Measurements from ENCODE around the gene ATXN2.

ATXN2 gene

DNA sequence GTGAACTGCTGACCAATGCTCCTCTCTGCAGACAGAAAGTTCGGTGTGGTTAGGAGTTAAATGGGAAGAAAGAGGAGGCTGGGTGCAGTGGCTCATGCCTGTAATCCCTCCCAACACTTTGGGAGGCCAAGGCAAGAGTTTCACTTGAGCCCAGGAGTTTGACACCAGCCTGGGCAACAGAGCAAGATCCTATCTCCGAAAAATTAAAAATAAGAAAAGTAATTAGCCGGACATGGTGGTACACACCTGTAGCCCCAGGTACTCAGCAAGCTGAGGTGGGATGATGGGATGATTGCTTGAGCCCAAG, 19.0 kb downstream of the ATXN2 start:
- Histone ChIP-seq H3K9me3 (ENCODE audit: control insufficient read depth, low read length) (no peaks in the 10 kb centered on the region), H3K4me1 (no peaks in the 10 kb centered on the region), H2AFZ (no peak overlapping the region), H3K4me3 (ENCODE audit: low read depth, low read length) (no peak overlapping the region), H3K79me2 (peaks cover 81% of the 10 kb centered on the region), H3K27ac (no peak overlapping the region), H3K4me2 (ENCODE audit: low read length) (no peak overlapping the region), H3K36me3 (ENCODE audit: control insufficient read depth, insufficient read depth, low read length) (no peaks in the 10 kb centered on the region), H3K9ac (no peak overlapping the region), H3K27me3 (ENCODE audit: control insufficient read depth, insufficient read depth, low read length) (no peaks in the 10 kb centered on the region)
- TF ChIP-seq, protein P1, sequence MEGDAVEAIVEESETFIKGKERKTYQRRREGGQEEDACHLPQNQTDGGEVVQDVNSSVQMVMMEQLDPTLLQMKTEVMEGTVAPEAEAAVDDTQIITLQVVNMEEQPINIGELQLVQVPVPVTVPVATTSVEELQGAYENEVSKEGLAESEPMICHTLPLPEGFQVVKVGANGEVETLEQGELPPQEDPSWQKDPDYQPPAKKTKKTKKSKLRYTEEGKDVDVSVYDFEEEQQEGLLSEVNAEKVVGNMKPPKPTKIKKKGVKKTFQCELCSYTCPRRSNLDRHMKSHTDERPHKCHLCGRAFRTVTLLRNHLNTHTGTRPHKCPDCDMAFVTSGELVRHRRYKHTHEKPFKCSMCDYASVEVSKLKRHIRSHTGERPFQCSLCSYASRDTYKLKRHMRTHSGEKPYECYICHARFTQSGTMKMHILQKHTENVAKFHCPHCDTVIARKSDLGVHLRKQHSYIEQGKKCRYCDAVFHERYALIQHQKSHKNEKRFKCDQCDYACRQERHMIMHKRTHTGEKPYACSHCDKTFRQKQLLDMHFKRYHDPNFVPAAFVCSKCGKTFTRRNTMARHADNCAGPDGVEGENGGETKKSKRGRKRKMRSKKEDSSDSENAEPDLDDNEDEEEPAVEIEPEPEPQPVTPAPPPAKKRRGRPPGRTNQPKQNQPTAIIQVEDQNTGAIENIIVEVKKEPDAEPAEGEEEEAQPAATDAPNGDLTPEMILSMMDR (IDR thresholded peaks at IDR 0.05) = no peak

DNA sequence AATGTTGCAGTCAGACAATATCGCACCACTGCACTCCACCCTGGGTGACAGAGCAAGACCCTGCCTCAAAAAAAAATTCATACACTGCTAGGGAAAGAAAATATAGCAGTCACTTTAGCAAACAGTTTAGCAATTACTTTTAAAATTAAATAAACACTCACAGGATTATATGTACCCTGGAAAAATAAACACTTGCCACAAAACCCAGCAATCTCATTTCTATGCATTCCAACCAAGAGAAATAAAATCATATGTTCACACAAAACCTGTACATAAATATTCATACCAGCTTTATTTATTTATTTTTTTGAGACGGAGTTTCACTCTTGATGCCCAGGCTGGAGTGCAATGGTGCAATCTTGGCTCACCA, 20.2 kb downstream of the ATXN2 start:
- peaks cover 75% of the 10 kb centered on the region for H3K79me2 ChIP-seq
- TF ChIP-seq, protein P1 (IDR thresholded peaks at IDR 0.05) = no peak
- H3K36me3 ChIP-seq (ENCODE audit: control insufficient read depth, insufficient read depth, low read length) = no peaks in the 10 kb centered on the region
- H3K27me3 ChIP-seq (ENCODE audit: control insufficient read depth, insufficient read depth, low read length) = no peaks in the 10 kb centered on the region
- no peaks in the 10 kb centered on the region for H3K9me3 ChIP-seq (ENCODE audit: control insufficient read depth, low read length)
- no peak overlapping the region for H3K4me2 ChIP-seq (ENCODE audit: low read length)
- H3K4me3 ChIP-seq (ENCODE audit: low read depth, low read length) = no peak overlapping the region
- H3K4me1 ChIP-seq = no peaks in the 10 kb centered on the region
- no peak overlapping the region for H3K27ac ChIP-seq
- no peak overlapping the region for H2AFZ ChIP-seq
- no peak overlapping the region for H3K9ac ChIP-seq

DNA sequence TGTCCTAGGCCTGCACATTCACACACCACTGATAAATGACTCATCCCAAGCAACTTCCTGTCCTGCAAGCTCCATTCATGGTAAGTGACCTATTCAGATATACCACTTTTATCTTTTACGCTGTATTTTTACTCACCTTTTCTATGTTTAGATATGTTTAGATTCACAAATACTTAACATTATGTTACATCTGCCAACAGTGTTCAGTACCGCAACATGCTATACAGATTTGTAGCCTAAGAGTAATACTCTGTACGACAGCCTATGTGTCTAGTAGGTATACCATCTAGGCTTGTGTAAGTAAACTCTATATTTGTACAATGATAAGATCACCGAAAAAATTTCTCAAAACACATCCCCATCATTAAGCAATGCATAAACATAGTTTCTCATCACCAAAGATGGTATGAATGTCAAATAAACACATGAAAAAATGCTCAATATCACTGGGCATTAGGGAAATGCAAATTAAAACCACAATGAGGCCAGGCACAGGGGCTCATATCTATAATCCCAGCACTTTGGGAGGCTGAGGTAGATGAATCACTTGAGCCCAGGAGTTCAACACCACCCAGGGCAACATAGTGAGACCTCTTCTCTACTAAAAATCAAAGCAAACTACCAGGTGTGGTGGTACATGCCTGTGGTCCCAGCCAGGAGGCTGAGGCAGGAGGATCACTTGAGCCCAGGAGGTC, 20.7 kb downstream of the ATXN2 start:
- H3K79me2 ChIP-seq = peaks cover 74% of the 10 kb centered on the region
- TF ChIP-seq, protein P1 (IDR thresholded peaks at IDR 0.05) = no peak
- H3K27me3 ChIP-seq (ENCODE audit: control insufficient read depth, insufficient read depth, low read length) = no peaks in the 10 kb centered on the region
- no peaks in the 10 kb centered on the region for H3K9me3 ChIP-seq (ENCODE audit: control insufficient read depth, low read length)
- H3K9ac ChIP-seq = no peak overlapping the region
- no peaks in the 10 kb centered on the region for H3K36me3 ChIP-seq (ENCODE audit: control insufficient read depth, insufficient read depth, low read length)
- H3K4me1 ChIP-seq = peaks cover 2% of the 10 kb centered on the region
- H3K4me3 ChIP-seq (ENCODE audit: low read depth, low read length) = no peak overlapping the region
- no peak overlapping the region for H3K4me2 ChIP-seq (ENCODE audit: low read length)
- H3K27ac ChIP-seq = no peak overlapping the region
- no peak overlapping the region for H2AFZ ChIP-seq

DNA sequence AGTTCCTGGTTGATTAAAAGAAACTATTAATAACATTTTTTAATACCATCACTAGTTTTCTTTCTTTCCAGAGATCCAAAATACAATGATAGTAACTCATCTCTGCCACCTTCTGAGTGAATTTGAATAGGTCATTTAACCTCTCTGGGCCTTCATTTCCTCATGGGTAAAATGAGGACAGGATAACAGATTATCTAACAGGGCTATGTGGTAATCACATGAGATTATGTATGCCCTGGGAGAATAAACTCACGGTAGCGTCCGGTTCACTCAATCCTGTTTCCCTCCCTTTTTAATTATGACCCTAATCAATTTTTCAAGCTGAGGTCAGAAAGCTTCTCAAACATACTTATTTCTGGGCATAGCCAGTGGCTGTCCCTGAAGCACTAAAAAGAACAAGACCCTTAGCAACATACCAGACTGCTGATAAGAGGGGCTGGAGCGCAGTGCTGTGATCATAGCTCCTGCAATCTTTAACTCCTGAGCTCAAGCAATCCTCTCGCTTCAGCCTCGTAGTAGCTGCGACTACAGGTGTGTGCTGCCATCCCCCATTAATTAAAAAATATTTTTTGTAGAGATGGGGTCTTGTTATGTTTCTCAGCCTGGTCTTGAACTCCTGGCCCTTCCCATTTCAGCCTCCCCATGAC, 24.2 kb downstream of the ATXN2 start:
- Histone ChIP-seq H3K79me2 (peaks cover 69% of the 10 kb centered on the region), H3K9ac (no peak overlapping the region), H3K4me1 (peaks cover 3% of the 10 kb centered on the region), H3K36me3 (ENCODE audit: control insufficient read depth, insufficient read depth, low read length) (no peaks in the 10 kb centered on the region), H3K4me2 (ENCODE audit: low read length) (no peak overlapping the region), H2AFZ (no peak overlapping the region), H3K9me3 (ENCODE audit: control insufficient read depth, low read length) (no peaks in the 10 kb centered on the region), H3K27ac (no peak overlapping the region), H3K4me3 (ENCODE audit: low read depth, low read length) (no peak overlapping the region), H3K27me3 (ENCODE audit: control insufficient read depth, insufficient read depth, low read length) (no peaks in the 10 kb centered on the region)
- TF ChIP-seq, protein P1 (IDR thresholded peaks at IDR 0.05) = no peak

DNA sequence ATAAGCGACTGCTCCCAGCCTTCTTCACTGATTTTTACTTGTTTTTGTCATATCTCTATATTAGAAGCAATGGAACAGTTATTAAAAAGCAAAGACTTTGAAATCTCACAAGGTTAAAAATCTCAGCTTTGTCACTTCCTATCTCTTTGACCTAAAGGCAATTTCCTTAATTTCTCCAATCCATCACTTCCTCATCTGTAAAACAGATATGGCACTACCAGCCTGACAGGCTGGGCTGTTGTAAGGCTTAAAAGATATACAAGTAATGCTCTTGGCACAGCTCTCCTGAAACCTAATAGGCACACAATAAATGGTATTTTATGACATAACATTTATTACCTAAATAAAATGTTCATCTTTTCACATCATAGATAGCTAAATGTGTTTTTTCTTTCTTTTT, 25.6 kb downstream of the ATXN2 start:
- Histone ChIP-seq H3K4me2 (ENCODE audit: low read length) (no peak overlapping the region), H3K4me1 (peaks cover 3% of the 10 kb centered on the region)

More for the DNA sequence above, 25.6 kb downstream of the ATXN2 start:
- TF ChIP-seq, protein P1 (IDR thresholded peaks at IDR 0.05) = no peak
- peaks cover 67% of the 10 kb centered on the region for H3K79me2 ChIP-seq
- H3K27me3 ChIP-seq (ENCODE audit: control insufficient read depth, insufficient read depth, low read length) = no peaks in the 10 kb centered on the region
- no peak overlapping the region for H3K27ac ChIP-seq
- H2AFZ ChIP-seq = no peak overlapping the region
- H3K4me3 ChIP-seq (ENCODE audit: low read depth, low read length) = no peak overlapping the region
- H3K9me3 ChIP-seq (ENCODE audit: control insufficient read depth, low read length) = no peaks in the 10 kb centered on the region
- H3K36me3 ChIP-seq (ENCODE audit: control insufficient read depth, insufficient read depth, low read length) = no peaks in the 10 kb centered on the region
- H3K9ac ChIP-seq = no peak overlapping the region
